Measurements from ENCODE around the gene MC2R. TPM values are rescaled to one million over a fixed set of nuclear protein-coding genes. Genes with fewer than 3 reads are reported as not detected.

MC2R gene
- total RNA-seq = not detected in 2 replicates

DNA sequence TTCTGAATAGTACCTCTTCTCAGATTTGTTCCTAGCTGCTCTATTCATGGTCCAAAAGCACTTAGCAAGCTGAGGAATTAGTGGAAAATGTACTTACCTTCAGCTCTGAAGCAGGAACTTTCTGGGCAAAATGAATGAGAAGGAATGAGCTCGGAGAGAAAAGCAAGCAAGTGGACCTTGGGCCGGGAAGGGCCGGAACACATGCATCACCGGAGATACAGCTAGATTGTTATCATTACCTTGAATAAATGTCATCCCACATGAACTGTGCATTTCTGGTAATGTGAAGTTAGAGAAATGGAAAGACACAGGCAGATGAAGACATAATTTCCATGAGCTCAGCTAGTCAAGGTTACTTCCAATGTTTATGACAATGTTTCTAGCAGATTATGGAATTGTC lies at the start of gene MC2R:
TSS of gene MC2R (minus strand) at position 146 of the 400 bp plus-strand sequence. CDS start 30,018 bp downstream, outside the sequence.

Other genes with a start within 250 kb of the MC2R start
- 42.2 and 106 TPM in 2 replicates for gene FAM210A, start 189.0 kb downstream of the MC2R start, total RNA-seq
- gene RNMT, start 188.9 kb downstream of the MC2R start, total RNA-seq = 33.7 and 55.4 TPM in 2 replicates
- not detected in 2 replicates for gene MC5R, start 91.4 kb downstream of the MC2R start, total RNA-seq
- 0.72 and 3.0 TPM in 2 replicates for gene ZNF519, start 216.9 kb upstream of the MC2R start, total RNA-seq

All from tracheal epithelial cell (primary cell).